SK-N-MC (cell line): ENCODE data around the gene SHROOM3.

Experiments
- EZH2 ChIP-seq: fragments of 200-600 bp; sonication (generic); IDR thresholded peaks from one replicate; pipeline ENCODE4 v1.6.1; 2017; ENCODE audit warnings: antibody characterized with exemption
- POLR2AphosphoS5 ChIP-seq: IDR thresholded peaks from 2 replicates; pipeline ENCODE4 v1.6.1; 2012; ENCODE audit warnings: mild to moderate bottlenecking, low read depth, low read length, borderline replicate concordance

GRCh38 chr4:76448211-76448610, 13.2 kb downstream of the SHROOM3 start:
- TF ChIP-seq POLR2AphosphoS5 (no peak), EZH2 (no peak)
